ENCODE data around the gene KLHL6. TPM values are rescaled to one million over a fixed set of nuclear protein-coding genes. Genes with fewer than 3 reads are reported as not detected.
A peak's percentile ranks its signal among the peaks of the same experiment; 100 is the strongest.
"Not testable (repeated sequence)": the region's sequence is repeated elsewhere in the genome, so short reads cannot be mapped to it uniquely, and the experiment has no call there.

Gene KLHL6
- total RNA-seq, 1 donor from 2014 or later: 46.1 TPM

DNA sequence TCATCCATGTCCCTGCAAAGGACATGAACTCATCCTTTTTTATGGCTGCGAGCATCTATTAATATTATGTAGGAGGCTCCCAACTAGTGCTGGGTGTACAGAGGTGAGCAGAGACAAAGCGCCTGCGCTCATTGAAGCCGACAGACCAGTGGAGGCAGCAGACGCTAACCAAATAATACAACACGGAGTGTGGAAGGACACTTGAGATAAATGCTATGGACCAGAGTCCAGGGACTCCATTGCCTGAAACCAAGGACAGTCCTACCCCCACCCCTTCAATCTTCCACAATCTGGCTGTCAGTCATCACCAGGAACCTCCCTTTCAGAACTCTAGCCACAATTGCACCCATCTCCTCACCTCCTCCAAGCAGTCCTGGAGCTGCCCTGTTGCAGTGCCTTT is 41.5 kb downstream of the KLHL6 start:
- H3K4me3 Mint-ChIP-seq (ENCODE audit: unreplicated experiment): peak overlapping the region; percentile 30
- DNase-seq (ENCODE audit: low spot score): no peak

DNA sequence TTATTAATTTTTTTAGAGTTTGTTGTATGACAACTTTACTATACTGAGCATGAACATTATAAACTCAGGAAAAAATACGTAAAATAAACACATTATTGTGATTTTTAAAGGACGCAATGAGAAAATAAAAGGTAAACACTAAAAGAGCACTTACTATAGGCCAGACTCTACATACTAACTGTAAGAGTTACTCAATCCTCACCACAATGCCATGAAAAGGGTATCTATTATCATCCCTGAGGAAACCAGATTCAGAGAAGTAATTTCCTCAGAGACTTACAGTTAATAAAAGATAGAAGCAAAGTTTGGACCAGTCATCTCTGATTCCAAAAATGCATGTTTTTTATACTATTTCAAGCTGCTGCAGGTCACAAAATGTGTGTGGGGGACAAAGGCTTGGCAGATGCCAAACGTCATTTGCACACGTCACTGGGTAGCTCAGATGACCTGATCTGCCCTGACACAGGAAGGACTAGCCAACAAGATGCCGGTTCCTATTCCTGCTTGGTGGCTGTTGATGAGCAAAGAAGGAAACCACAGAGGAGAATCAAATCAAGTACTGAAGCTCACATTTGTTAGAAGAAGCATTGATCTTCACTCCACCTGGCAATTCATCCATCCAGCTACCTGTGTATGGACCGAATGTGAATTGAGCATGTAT is 42.3 kb downstream of the KLHL6 start:
- TF ChIP-seq CTCF (IDR thresholded peaks at IDR 0.05; ENCODE audit: unreplicated experiment): no peak
- no peak for DNase-seq (ENCODE audit: low spot score)
- H3K27ac Mint-ChIP-seq (ENCODE audit: unreplicated experiment): no peak overlapping the region
- no peak overlapping the region for H3K4me3 Mint-ChIP-seq (ENCODE audit: unreplicated experiment)
- no peaks in the 10 kb centered on the region for H3K9me3 Mint-ChIP-seq (ENCODE audit: unreplicated experiment)
- H3K4me1 Mint-ChIP-seq (ENCODE audit: unreplicated experiment): peaks cover 44% of the 10 kb centered on the region
- peaks cover 6% of the 10 kb centered on the region for H3K27me3 Mint-ChIP-seq (ENCODE audit: unreplicated experiment)
- H3K36me3 Mint-ChIP-seq (ENCODE audit: low read depth, unreplicated experiment): peaks cover 27% of the 10 kb centered on the region

More for the DNA sequence above, 41.5 kb downstream of the KLHL6 start:
- peak overlapping the region; percentile 67 for H3K27ac Mint-ChIP-seq (ENCODE audit: unreplicated experiment)
- H3K36me3 Mint-ChIP-seq (ENCODE audit: low read depth, unreplicated experiment): peaks cover 34% of the 10 kb centered on the region
- peaks cover 6% of the 10 kb centered on the region for H3K27me3 Mint-ChIP-seq (ENCODE audit: unreplicated experiment)
- TF ChIP-seq CTCF (IDR thresholded peaks at IDR 0.05; ENCODE audit: unreplicated experiment): no peak
- peaks cover 47% of the 10 kb centered on the region for H3K4me1 Mint-ChIP-seq (ENCODE audit: unreplicated experiment)
- H3K9me3 Mint-ChIP-seq (ENCODE audit: unreplicated experiment): no peaks in the 10 kb centered on the region

- DNase-seq (ENCODE audit: low spot score); H3K27ac Mint-ChIP-seq (ENCODE audit: unreplicated experiment); H3K27me3 Mint-ChIP-seq (ENCODE audit: unreplicated experiment); H3K9me3 Mint-ChIP-seq (ENCODE audit: unreplicated experiment); H3K4me3 Mint-ChIP-seq (ENCODE audit: unreplicated experiment): not testable (repeated sequence)
- H3K36me3 Mint-ChIP-seq (ENCODE audit: low read depth, unreplicated experiment): peaks cover 31% of the 10 kb centered on the region
- peaks cover 34% of the 10 kb centered on the region for H3K4me1 Mint-ChIP-seq (ENCODE audit: unreplicated experiment)
Observed at GRCh38 chr3:183511286-183512131, 44.0 kb downstream of the KLHL6 start.

GRCh38 chr3:183508821-183509220 is 46.7 kb downstream of the KLHL6 start:
- peaks cover 32% of the 10 kb centered on the region for H3K36me3 Mint-ChIP-seq (ENCODE audit: low read depth, unreplicated experiment)
- H3K27ac Mint-ChIP-seq (ENCODE audit: unreplicated experiment): no peak overlapping the region
- H3K9me3 Mint-ChIP-seq (ENCODE audit: unreplicated experiment): no peaks in the 10 kb centered on the region
- no peak for DNase-seq (ENCODE audit: low spot score)
- no peak for TF ChIP-seq CTCF (IDR thresholded peaks at IDR 0.05; ENCODE audit: unreplicated experiment)
- H3K4me1 Mint-ChIP-seq (ENCODE audit: unreplicated experiment): peaks cover 28% of the 10 kb centered on the region
- H3K4me3 Mint-ChIP-seq (ENCODE audit: unreplicated experiment): no peak overlapping the region
- no peaks in the 10 kb centered on the region for H3K27me3 Mint-ChIP-seq (ENCODE audit: unreplicated experiment)

- Mint-ChIP-seq H3K27me3 (ENCODE audit: unreplicated experiment) (no peaks in the 10 kb centered on the region), H3K9me3 (ENCODE audit: unreplicated experiment) (no peaks in the 10 kb centered on the region), H3K27ac (ENCODE audit: unreplicated experiment) (no peak overlapping the region), H3K4me3 (ENCODE audit: unreplicated experiment) (no peak overlapping the region), H3K36me3 (ENCODE audit: low read depth, unreplicated experiment) (peaks cover 40% of the 10 kb centered on the region), H3K4me1 (ENCODE audit: unreplicated experiment) (peaks cover 20% of the 10 kb centered on the region)
- no peak for TF ChIP-seq CTCF (IDR thresholded peaks at IDR 0.05; ENCODE audit: unreplicated experiment)
- DNase-seq (ENCODE audit: low spot score): no peak
Observed at GRCh38 chr3:183507551-183507950, 48.0 kb downstream of the KLHL6 start.
